Measurements from ENCODE around the gene CDC42EP3. TPM values are rescaled to one million over a fixed set of nuclear protein-coding genes. Genes with fewer than 3 reads are reported as not detected.

The CDC42EP3 gene
- polyA plus RNA-seq, 1 donor from 2014 or later: 25.2 TPM

DNA sequence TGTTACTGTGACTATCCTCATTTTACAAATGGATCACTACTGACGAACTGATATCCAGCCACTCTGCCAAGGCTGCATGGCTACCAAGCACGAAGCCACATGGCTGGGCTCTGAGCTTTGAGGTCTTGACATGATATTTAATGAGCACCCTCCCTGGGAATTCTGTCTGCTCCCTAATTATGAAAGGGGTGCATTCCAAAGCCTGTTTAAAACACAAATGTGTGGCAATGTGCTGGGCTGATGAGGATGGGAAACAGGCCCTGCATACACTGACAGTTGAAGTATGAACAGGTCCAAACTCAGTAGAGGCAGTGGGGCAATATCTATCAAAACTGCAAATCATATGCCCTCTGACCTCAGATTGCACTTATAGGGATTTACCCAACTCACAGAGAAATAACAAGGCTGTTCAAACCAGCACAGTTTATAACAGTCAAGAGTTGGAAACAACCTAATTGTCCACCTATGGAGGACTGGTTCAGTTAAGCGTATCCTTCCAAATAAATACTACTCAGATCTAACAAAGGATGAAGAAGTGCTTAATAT is 20.8 kb downstream of the CDC42EP3 start:
- H4K20me1 ChIP-seq (ENCODE audit: insufficient read depth): peaks cover 5% of the 10 kb centered on the region
- no peaks in the 10 kb centered on the region for H3F3A ChIP-seq (ENCODE audit: insufficient read depth, low read length, poor library complexity, severe bottlenecking)
- H3K27ac ChIP-seq (ENCODE audit: low read length): no peak overlapping the region
- no peaks in the 10 kb centered on the region for H3K27me3 ChIP-seq (ENCODE audit: insufficient read depth, low read depth, low read length)
- H2AFZ ChIP-seq (ENCODE audit: low read depth, low read length): no peak overlapping the region
- H3K9ac ChIP-seq (ENCODE audit: low read length): no peak overlapping the region
- H3K36me3 ChIP-seq (ENCODE audit: insufficient read depth, low read length): peaks cover 13% of the 10 kb centered on the region
- H3K9me3 ChIP-seq (ENCODE audit: low read length): no peaks in the 10 kb centered on the region
- peaks cover 36% of the 10 kb centered on the region for H3K79me2 ChIP-seq (replicated peaks; ENCODE audit: insufficient read depth, low read length)
- TF ChIP-seq SMC3 (conservative IDR thresholded peaks at IDR 0.05; ENCODE audit: poor library complexity) (no peak), MXI1 (conservative IDR thresholded peaks at IDR 0.05; ENCODE audit: poor library complexity, severe bottlenecking) (no peak), EP300 (conservative IDR thresholded peaks at IDR 0.05; ENCODE audit: poor library complexity, severe bottlenecking) (no peak), POLR2AphosphoS5 (IDR thresholded peaks at IDR 0.05) (no peak), EZH2 (IDR thresholded peaks at IDR 0.05; ENCODE audit: borderline replicate concordance, insufficient read depth, low read length, poor library complexity, severe bottlenecking) (no peak), TAF1 (IDR thresholded peaks at IDR 0.05; ENCODE audit: low read depth) (no peak), RAD21 (conservative IDR thresholded peaks at IDR 0.05) (no peak)
- TF ChIP-seq, protein P1, sequence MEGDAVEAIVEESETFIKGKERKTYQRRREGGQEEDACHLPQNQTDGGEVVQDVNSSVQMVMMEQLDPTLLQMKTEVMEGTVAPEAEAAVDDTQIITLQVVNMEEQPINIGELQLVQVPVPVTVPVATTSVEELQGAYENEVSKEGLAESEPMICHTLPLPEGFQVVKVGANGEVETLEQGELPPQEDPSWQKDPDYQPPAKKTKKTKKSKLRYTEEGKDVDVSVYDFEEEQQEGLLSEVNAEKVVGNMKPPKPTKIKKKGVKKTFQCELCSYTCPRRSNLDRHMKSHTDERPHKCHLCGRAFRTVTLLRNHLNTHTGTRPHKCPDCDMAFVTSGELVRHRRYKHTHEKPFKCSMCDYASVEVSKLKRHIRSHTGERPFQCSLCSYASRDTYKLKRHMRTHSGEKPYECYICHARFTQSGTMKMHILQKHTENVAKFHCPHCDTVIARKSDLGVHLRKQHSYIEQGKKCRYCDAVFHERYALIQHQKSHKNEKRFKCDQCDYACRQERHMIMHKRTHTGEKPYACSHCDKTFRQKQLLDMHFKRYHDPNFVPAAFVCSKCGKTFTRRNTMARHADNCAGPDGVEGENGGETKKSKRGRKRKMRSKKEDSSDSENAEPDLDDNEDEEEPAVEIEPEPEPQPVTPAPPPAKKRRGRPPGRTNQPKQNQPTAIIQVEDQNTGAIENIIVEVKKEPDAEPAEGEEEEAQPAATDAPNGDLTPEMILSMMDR (IDR thresholded peaks at IDR 0.05; ENCODE audit: poor library complexity, severe bottlenecking): no peak
- TF ChIP-seq, protein P2, sequence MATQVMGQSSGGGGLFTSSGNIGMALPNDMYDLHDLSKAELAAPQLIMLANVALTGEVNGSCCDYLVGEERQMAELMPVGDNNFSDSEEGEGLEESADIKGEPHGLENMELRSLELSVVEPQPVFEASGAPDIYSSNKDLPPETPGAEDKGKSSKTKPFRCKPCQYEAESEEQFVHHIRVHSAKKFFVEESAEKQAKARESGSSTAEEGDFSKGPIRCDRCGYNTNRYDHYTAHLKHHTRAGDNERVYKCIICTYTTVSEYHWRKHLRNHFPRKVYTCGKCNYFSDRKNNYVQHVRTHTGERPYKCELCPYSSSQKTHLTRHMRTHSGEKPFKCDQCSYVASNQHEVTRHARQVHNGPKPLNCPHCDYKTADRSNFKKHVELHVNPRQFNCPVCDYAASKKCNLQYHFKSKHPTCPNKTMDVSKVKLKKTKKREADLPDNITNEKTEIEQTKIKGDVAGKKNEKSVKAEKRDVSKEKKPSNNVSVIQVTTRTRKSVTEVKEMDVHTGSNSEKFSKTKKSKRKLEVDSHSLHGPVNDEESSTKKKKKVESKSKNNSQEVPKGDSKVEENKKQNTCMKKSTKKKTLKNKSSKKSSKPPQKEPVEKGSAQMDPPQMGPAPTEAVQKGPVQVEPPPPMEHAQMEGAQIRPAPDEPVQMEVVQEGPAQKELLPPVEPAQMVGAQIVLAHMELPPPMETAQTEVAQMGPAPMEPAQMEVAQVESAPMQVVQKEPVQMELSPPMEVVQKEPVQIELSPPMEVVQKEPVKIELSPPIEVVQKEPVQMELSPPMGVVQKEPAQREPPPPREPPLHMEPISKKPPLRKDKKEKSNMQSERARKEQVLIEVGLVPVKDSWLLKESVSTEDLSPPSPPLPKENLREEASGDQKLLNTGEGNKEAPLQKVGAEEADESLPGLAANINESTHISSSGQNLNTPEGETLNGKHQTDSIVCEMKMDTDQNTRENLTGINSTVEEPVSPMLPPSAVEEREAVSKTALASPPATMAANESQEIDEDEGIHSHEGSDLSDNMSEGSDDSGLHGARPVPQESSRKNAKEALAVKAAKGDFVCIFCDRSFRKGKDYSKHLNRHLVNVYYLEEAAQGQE (IDR thresholded peaks at IDR 0.05; ENCODE audit: borderline replicate concordance): no peak
- no peak overlapping the region for H3K4me3 ChIP-seq (ENCODE audit: low read length)
- no peak overlapping the region for H3K4me2 ChIP-seq (ENCODE audit: low read length)
- no peaks in the 10 kb centered on the region for H3K9me2 ChIP-seq (ENCODE audit: insufficient read depth, low read length)

DNA sequence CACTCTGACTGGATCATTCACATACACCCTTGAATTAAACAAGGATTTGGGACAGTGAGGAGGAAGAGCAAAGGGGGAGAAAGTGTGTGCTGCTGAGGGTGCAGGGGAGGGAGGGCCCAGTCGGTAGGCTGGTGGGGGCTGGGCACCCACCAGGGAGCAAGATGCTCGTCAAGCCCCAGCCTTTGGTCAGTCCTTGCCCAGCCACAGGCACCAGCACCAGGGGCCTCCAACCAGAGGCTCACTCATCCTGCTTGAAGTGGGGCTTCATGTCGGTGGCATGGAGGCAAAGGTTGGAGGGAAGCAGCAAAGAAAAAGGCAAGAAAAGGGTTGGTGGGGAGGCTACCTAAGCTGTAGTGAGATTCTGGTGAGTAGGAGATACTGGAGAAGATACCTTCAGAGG is 21.9 kb downstream of the CDC42EP3 start:
- Histone ChIP-seq H3K4me2 (ENCODE audit: low read length) (no peak overlapping the region), H3K4me3 (ENCODE audit: low read length) (no peak overlapping the region), H3K9ac (ENCODE audit: low read length) (no peak overlapping the region), H3K36me3 (ENCODE audit: insufficient read depth, low read length) (peaks cover 14% of the 10 kb centered on the region), H4K20me1 (ENCODE audit: insufficient read depth) (peaks cover 3% of the 10 kb centered on the region), H2AFZ (ENCODE audit: low read depth, low read length) (no peak overlapping the region), H3F3A (ENCODE audit: insufficient read depth, low read length, poor library complexity, severe bottlenecking) (no peaks in the 10 kb centered on the region), H3K9me2 (ENCODE audit: insufficient read depth, low read length) (no peaks in the 10 kb centered on the region), H3K79me2 (replicated peaks; ENCODE audit: insufficient read depth, low read length) (peaks cover 34% of the 10 kb centered on the region), H3K27ac (ENCODE audit: low read length) (no peak overlapping the region), H3K27me3 (ENCODE audit: insufficient read depth, low read depth, low read length) (no peaks in the 10 kb centered on the region), H3K9me3 (ENCODE audit: low read length) (no peaks in the 10 kb centered on the region)
- TF ChIP-seq POLR2AphosphoS5 (IDR thresholded peaks at IDR 0.05): no peak

Measured in neural cell (in vitro differentiated cells).